ENCODE results near the gene STAT4.
A peak's percentile ranks its signal among the peaks of the same experiment; 100 is the strongest.

STAT4 gene

DNA sequence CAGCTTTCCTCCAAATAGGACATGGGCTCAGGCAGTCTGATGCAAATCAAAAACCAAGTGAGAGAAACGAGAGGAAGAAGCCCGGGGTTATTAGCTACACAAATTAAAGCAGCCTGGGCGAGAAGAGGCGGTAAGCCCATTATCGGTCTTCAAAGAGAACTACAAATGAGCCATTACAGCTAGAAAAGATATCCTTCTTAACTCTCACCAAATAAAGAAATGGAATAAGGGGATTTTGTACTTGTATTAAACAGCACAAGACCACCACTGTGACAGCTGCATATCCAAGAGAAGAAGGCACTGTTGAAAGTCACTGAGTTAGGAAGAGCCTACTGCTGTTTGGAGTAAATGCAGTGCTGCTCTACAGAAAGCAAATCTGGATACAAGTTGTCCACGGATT lies 169.5 kb downstream of the STAT4 start:
- no peak overlapping the region for H3K4me3 Mint-ChIP-seq

DNA sequence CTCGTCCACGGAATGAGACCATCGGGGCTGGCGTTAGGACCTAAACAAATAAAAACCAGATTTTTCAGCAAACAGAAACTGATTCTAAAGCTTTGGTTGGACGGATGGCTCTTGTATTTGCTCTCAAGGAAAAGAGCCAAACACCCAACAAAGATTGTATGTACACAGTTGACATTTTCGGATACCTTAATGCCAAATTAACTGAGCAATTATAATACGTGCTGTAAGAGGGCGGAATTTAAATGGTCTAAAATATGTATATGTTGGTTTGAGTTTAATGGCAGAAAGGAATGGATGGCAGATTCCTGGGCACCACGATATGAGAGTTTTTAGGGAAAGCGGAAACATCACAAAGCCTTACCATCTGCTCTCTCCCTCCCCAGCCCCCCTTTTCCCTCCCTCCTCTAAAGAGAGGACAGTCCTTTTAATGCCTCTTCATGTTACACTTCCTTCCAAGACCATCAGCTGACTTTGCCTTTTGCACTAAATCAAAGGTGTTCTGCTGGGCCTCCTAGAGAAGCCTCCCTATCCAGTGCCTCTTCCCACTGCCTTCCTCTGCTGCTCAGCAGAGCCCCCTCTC lies 170.1 kb downstream of the STAT4 start:
- Mint-ChIP-seq H3K4me3 (no peak overlapping the region), H3K27ac (peak overlapping the region; percentile 83), H3K27me3 (no peaks in the 10 kb centered on the region), H3K9me3 (no peaks in the 10 kb centered on the region), H3K36me3 (ENCODE audit: low read depth) (peaks cover 100% of the 10 kb centered on the region), H3K4me1 (ENCODE audit: low read depth) (peaks cover 25% of the 10 kb centered on the region)
- intact Hi-C loops (cut with micrococcal nuclease): no loop called here

More for the DNA sequence above, 169.5 kb downstream of the STAT4 start:
- Mint-ChIP-seq H3K27ac (peak overlapping the region; percentile 83), H3K4me1 (ENCODE audit: low read depth) (peaks cover 25% of the 10 kb centered on the region), H3K9me3 (no peaks in the 10 kb centered on the region), H3K36me3 (ENCODE audit: low read depth) (peaks cover 100% of the 10 kb centered on the region), H3K27me3 (no peaks in the 10 kb centered on the region)
- intact Hi-C loops (cut with micrococcal nuclease): no loop called here

GRCh38 chr2:190979906-190980629 lies 170.7 kb downstream of the STAT4 start:
- H3K9me3 Mint-ChIP-seq: no peaks in the 10 kb centered on the region
- H3K27ac Mint-ChIP-seq: peak overlapping the region; percentile 83
- H3K36me3 Mint-ChIP-seq (ENCODE audit: low read depth): peaks cover 100% of the 10 kb centered on the region
- no peaks in the 10 kb centered on the region for H3K27me3 Mint-ChIP-seq
- no peak overlapping the region for H3K4me3 Mint-ChIP-seq
- peaks cover 25% of the 10 kb centered on the region for H3K4me1 Mint-ChIP-seq (ENCODE audit: low read depth)
- intact Hi-C loops (cut with micrococcal nuclease): loop anchor here (10.0 kb wide), 1 partner anchor 55 kb away; no protein-coding TSS in a partner anchor

Measured in dendritic cell treated with granulocyte-macrophage colony-stimulating factor and Interleukin-4, amounts not matched to agents 40 ng/mL and 50 ng/mL, for 4 days (primary cell).